Transverse colon (tissue), 4 donors: ENCODE data around the gene HECTD2. TPM values are rescaled to one million over a fixed set of nuclear protein-coding genes. Genes with fewer than 3 reads are reported as not detected.

Experiments
- DNase-seq: peaks from one replicate; pipeline ENCODE4 v3.0.0-alpha.2; 2019
- H3K27ac ChIP-seq, 4 donors: fragments of 200-600 bp; sonication (generic); 2 replicates each; pipeline ENCODE4 v1.5.1; 2016 to 2018; ENCODE audit warnings: inconsistent platforms in 4 of 4
- H3K27me3 ChIP-seq: fragments of 200-600 bp; sonication (generic); 2 replicates; pipeline ENCODE4 v1.5.1; 2017; ENCODE audit warnings: inconsistent platforms
- H3K36me3 ChIP-seq, 4 donors: fragments of 200-600 bp; sonication (generic); 2 replicates each; pipeline ENCODE4 v1.5.1; 2017 to 2019; ENCODE audit warnings: inconsistent platforms in 4 of 4
- H3K4me1 ChIP-seq, 4 donors: fragments of 200-600 bp; sonication (generic); 2 replicates each; pipeline ENCODE4 v1.5.1; 2017 to 2020; ENCODE audit warnings: inconsistent platforms in 4 of 4
- H3K4me3 ChIP-seq, 4 donors: fragments of 200-600 bp; sonication (generic); 1 replicate in 1 of 4; 2 replicates in 3 of 4; pipeline versions ENCODE4 v1.5.1 to v1.6.1; 2017 to 2019; ENCODE audit warnings: inconsistent platforms in 4 of 4
- H3K9me3 ChIP-seq, 2 donors: fragments of 200-600 bp; sonication (generic); 2 replicates each; pipeline ENCODE4 v1.5.1; 2017 to 2019; ENCODE audit warnings: inconsistent platforms in 2 of 2
- CTCF ChIP-seq, 5 experiments: fragments of 200-600 bp in 3 of 5; fragments of 450-650 bp in 2 of 5; sonication (generic) in 3 of 5; IDR thresholded peaks; 1 replicate in 2 of 5; 2 replicates in 3 of 5; pipeline ENCODE4 v1.5.1; 2016 to 2017; ENCODE audit warnings: antibody characterized with exemption in 5 of 5, inconsistent platforms in 3 of 5, mild to moderate bottlenecking in 2 of 5, moderate library complexity in 1 of 5
- EP300 ChIP-seq: sonication (generic); formaldehyde crosslinking; IDR thresholded peaks from one replicate; pipeline ENCODE4 v1.6.1; 2017; ENCODE audit warnings: antibody characterized with exemption, low read depth
- POLR2A ChIP-seq: fragments of 450-650 bp; IDR thresholded peaks from one replicate; pipeline ENCODE4 v1.6.1; 2016; ENCODE audit warnings: antibody characterized with exemption, mild to moderate bottlenecking, moderate library complexity
- POLR2AphosphoS5 ChIP-seq, 3 donors: sonication (generic); formaldehyde crosslinking; IDR thresholded peaks; one replicate each; pipeline ENCODE4 v1.6.1; 2016; ENCODE audit warnings: antibody characterized with exemption in 3 of 3
- WGBS, 2 donors: methylation state at CpG; one replicate each; pipeline ENCODE4 v1.1.5; 2018; ENCODE audit warnings: low coverage in 1 of 2; 5-methylcytosine and 5-hydroxymethylcytosine counted together
- in situ Hi-C, 4 donors: fragments of 200-750 bp; cut with MboI; loops; one replicate each; pipeline versions ENCODE4 v1.15.0 to v1.15.1; 2017; ENCODE audit warnings: low sequenced_read_pairs in 3 of 4, low pct_ligation_motif_present in 1 of 4, low pct_unique_long_range_greater_than_20kb in 1 of 4
- intact Hi-C: fragments of 100-400 bp; cut with DNase I; formaldehyde crosslinking; loops from one replicate; pipeline ENCODE4 v1.15.1; 2023; ENCODE audit warnings: low total_unique reads
- total RNA-seq, 4 donors: library from RNA; depleted of rRNA; stranded (reverse); fragments of >200 nt; gene quantifications; one replicate each; pipeline ENCODE4 v1.1.0, GENCODE V29; 2016

Gene HECTD2
- total RNA-seq, 4 donors from 2014 or later, result 6.8 to 10.3 (median 8.1) TPM

GRCh38 chr10:91512458-91512857 lies 102.3 kb downstream of the HECTD2 start:
- Histone ChIP-seq H3K4me1 (peaks cover 0 to 3% (median 0%) of the 10 kb centered on the region in 4 donors), H3K27me3 (no peaks in the 10 kb centered on the region), H3K4me3 (no peak overlapping the region), H3K27ac (no peak overlapping the region), H3K36me3 (no peaks in the 10 kb centered on the region), H3K9me3 (peaks cover 0 to 4% of the 10 kb centered on the region in 2 donors)
- intact Hi-C loops (no loop called here), in situ Hi-C loops (no loop called here)
- WGBS, 2 donors, result 57 to 80% methylated on average over 1 of the region's 1 CpG
- TF ChIP-seq POLR2AphosphoS5 (IDR thresholded peaks at IDR 0.05), result no peak
- no peak for TF ChIP-seq EP300
- no peak for TF ChIP-seq POLR2A
- TF ChIP-seq CTCF (IDR thresholded peaks at IDR 0.05), result no peak
- no peak for DNase-seq

GRCh38 chr10:91513598-91514424 lies 103.7 kb downstream of the HECTD2 start:
- Histone ChIP-seq H3K27ac (no peak overlapping the region), H3K36me3 (no peaks in the 10 kb centered on the region), H3K9me3 (peaks cover 0 to 7% of the 10 kb centered on the region in 2 donors), H3K27me3 (no peaks in the 10 kb centered on the region), H3K4me3 (no peak overlapping the region), H3K4me1 (peaks cover 0 to 3% (median 0%) of the 10 kb centered on the region in 4 donors)
- no peak for TF ChIP-seq POLR2AphosphoS5 (IDR thresholded peaks at IDR 0.05)
- TF ChIP-seq POLR2A, result no peak
- TF ChIP-seq EP300, result no peak
- TF ChIP-seq CTCF (IDR thresholded peaks at IDR 0.05), result no peak
- DNase-seq, result no peak
- intact Hi-C loops (no loop called here), in situ Hi-C loops (no loop called here)
- 78 to 82% methylated on average over 2 of the region's 2 CpGs for WGBS, 2 donors

- WGBS, 2 donors, result 73 to 91% methylated on average over 1 of the region's 1 CpG
- Histone ChIP-seq H3K4me1 (peaks cover 0 to 3% (median 0%) of the 10 kb centered on the region in 4 donors), H3K36me3 (no peaks in the 10 kb centered on the region), H3K27me3 (no peaks in the 10 kb centered on the region), H3K4me3 (no peak overlapping the region), H3K9me3 (peaks cover 0 to 7% of the 10 kb centered on the region in 2 donors), H3K27ac (no peak overlapping the region)
- in situ Hi-C loops (no loop called here), intact Hi-C loops (no loop called here)
- no peak for DNase-seq
- TF ChIP-seq POLR2A (no peak), POLR2AphosphoS5 (IDR thresholded peaks at IDR 0.05) (no peak), CTCF (IDR thresholded peaks at IDR 0.05) (no peak), EP300 (no peak)
These were observed 104.6 kb downstream of the HECTD2 start for GRCh38 chr10:91514787-91515186.

GRCh38 chr10:91517394-91517793 lies 107.2 kb downstream of the HECTD2 start:
- H3K36me3 ChIP-seq, result no peaks in the 10 kb centered on the region
- H3K9me3 ChIP-seq, result peaks cover 0 to 7% of the 10 kb centered on the region in 2 donors
- TF ChIP-seq POLR2AphosphoS5 (IDR thresholded peaks at IDR 0.05), result no peak
- TF ChIP-seq EP300, result no peak
- TF ChIP-seq CTCF (IDR thresholded peaks at IDR 0.05), result no peak
- TF ChIP-seq POLR2A, result no peak
- intact Hi-C loops (no loop called here), in situ Hi-C loops (no loop called here)
- H3K27me3 ChIP-seq, result no peaks in the 10 kb centered on the region
- DNase-seq, result no peak
- H3K4me1 ChIP-seq, result peaks cover 0 to 14% (median 6%) of the 10 kb centered on the region in 4 donors
- H3K4me3 ChIP-seq, result no peak overlapping the region
- H3K27ac ChIP-seq, result no peak overlapping the region
